Measurements from ENCODE around the gene SCARB2.
"Not testable (repeated sequence)": the region's sequence is repeated elsewhere in the genome, so short reads cannot be mapped to it uniquely, and the experiment has no call there.

Gene SCARB2, protein sequence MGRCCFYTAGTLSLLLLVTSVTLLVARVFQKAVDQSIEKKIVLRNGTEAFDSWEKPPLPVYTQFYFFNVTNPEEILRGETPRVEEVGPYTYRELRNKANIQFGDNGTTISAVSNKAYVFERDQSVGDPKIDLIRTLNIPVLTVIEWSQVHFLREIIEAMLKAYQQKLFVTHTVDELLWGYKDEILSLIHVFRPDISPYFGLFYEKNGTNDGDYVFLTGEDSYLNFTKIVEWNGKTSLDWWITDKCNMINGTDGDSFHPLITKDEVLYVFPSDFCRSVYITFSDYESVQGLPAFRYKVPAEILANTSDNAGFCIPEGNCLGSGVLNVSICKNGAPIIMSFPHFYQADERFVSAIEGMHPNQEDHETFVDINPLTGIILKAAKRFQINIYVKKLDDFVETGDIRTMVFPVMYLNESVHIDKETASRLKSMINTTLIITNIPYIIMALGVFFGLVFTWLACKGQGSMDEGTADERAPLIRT

DNA sequence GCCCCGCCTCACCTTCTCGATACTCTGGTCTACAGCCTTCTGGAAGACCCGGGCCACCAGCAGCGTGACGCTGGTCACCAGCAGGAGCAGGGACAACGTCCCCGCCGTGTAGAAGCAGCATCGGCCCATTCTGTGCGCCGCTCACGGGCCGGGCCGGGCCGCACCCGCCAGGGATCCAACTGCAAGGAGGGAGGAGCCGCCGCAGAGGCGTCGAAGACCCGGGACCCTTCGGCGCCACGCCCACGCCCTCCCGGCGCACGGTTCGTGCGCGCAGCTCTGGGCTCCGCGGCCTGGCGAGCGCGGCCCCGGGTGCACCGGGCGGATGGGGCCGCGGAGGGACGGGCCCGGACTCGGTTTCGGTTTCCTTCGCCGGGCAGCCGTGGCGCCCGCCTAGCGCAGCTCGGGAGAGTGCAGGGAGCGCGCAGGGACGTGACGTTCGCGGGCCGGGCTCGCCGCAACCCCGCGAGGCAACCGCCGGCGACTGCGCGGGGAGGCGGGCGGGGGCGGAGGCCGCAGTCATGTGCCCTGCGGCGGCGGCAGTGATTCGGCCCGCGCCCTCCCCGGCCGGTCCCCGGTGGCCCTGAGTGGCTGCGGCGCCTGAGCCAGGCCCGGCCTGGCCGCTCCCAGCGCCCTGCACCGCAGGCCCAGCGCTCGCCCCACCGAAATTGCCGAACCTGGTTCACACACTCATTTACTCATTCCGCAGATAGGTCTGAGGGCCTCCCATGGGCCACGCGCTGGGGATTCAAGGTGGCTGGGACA, at the start of gene SCARB2:
TSS of gene SCARB2 (minus strand) at position 410 of the 762 bp plus-strand sequence. CDS start at position 129, 281 bp downstream.
- Mint-ChIP-seq H3K4me1 (peaks cover 59% of the 10 kb centered on the region), H3K9me3 (no peaks in the 10 kb centered on the region), H3K27ac (peak within 1 kb of the TSS; percentile 83), H3K36me3 (peaks cover 3% of the 10 kb centered on the region), H3K4me3 (peak within 1 kb of the TSS; percentile 89), H3K27me3 (no peaks in the 10 kb centered on the region)

DNA sequence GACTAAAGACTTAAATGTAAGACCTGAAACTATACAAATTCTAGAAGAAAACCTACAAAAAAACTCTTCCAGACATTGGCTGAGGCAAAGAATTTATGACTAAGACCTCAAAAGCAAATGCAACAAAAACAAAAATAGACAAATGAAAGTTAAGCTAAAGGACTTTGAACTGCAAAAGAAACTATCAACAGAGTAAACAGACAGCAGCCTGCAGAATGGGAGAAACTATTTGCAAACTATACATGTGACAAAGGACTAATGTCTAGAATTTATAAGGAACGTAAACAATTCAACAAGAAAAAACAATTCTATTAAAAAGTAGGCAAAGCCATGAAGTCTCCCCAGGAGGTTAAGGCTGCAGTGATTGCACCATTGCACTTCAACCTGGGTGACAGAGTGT, 46.9 kb upstream of the SCARB2 start:
- Mint-ChIP-seq H3K27ac (no peak overlapping the region), H3K36me3 (no peaks in the 10 kb centered on the region), H3K9me3 (no peaks in the 10 kb centered on the region), H3K4me1 (no peaks in the 10 kb centered on the region), H3K4me3 (no peak overlapping the region), H3K27me3 (peaks cover 3% of the 10 kb centered on the region)

DNA sequence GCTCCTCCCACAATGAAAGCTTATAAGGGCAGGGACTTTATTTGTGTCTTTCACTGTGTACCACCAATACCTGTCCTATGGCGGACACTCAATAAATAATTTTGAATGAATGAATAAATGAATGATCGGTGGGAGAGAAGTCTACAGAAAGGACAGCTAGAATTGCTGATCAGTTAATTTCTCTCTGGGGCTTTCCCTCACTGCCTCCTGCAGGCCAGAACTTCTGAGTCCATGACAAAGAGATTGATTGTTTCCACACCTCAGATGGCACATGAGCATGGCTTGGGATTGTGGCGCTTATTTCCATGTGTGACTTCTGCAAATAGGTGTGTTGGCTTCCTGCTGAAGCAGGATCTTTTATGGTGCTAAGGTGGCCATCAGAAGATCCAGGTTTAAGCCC, 44.2 kb upstream of the SCARB2 start:
- Mint-ChIP-seq H3K27ac (no peak overlapping the region), H3K36me3 (no peaks in the 10 kb centered on the region), H3K27me3 (peaks cover 24% of the 10 kb centered on the region), H3K9me3 (no peaks in the 10 kb centered on the region), H3K4me1 (no peaks in the 10 kb centered on the region), H3K4me3 (no peak overlapping the region)

DNA sequence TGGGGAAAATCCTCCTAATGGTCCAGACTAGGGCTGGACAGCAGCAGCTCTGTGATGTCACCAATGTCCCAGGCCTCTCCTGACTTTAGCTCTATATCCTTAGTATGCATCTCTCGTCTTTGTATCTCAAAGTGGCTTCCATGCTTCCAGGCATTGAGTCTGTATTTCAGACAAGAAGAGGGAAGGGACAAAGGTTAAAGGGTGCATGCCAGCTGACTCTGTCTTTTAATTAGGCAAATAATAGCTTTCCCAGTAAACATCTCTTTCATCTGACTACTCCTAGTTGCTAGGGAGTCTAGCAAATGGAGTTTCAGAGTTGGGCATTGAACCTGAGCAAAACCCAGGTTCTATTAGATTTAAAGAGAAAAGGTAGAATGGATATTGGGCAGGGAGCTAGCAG, 43.3 kb upstream of the SCARB2 start:
- no peak overlapping the region for H3K4me3 Mint-ChIP-seq
- H3K4me1 Mint-ChIP-seq = no peaks in the 10 kb centered on the region
- no peak overlapping the region for H3K27ac Mint-ChIP-seq
- H3K27me3 Mint-ChIP-seq = peaks cover 27% of the 10 kb centered on the region
- no peaks in the 10 kb centered on the region for H3K9me3 Mint-ChIP-seq
- H3K36me3 Mint-ChIP-seq = no peaks in the 10 kb centered on the region

DNA sequence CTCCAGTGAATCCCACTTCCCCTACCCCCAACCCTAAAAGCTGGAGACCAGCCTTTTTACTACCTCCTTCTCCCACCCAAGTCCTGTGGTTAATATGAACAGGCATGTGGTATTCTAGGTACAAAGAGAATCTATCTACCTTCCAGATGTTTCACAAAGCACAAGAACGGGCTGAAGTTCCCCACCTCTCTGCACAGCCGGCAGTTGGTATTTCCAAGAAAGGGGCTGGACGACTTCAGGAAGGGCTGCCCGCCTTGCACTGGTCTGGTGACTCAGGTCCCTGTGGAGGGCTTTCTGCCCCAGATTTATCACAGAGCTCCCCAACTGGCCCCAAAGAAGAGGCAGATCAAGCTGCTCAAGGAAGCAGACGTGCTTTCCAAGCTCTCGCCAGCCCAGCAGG, 42.4 kb upstream of the SCARB2 start:
- H3K4me3 Mint-ChIP-seq = no peak overlapping the region
- H3K36me3 Mint-ChIP-seq = no peaks in the 10 kb centered on the region
- H3K27me3 Mint-ChIP-seq = peaks cover 31% of the 10 kb centered on the region
- H3K4me1 Mint-ChIP-seq = peaks cover 4% of the 10 kb centered on the region
- no peak overlapping the region for H3K27ac Mint-ChIP-seq
- no peaks in the 10 kb centered on the region for H3K9me3 Mint-ChIP-seq

DNA sequence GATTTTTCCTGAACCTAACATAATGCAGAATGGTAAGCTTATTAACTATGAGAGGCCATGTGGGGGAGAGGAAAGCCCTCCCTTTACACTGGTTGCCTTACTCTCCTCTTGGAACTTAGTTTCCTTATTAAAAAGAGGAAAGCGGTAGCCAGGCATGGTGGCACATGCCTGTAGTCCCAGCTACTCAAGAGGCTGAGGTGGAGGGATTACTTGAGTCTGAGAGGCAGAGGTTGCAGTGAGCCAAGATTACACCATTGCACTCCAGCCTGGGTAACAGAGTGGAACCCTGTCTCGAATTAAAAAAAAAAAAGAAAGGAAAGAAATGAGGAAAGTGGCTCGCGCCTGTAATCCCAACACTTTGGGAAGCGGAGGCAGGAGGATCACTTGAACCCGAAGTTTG, 39.9 kb upstream of the SCARB2 start:
- Mint-ChIP-seq H3K27me3 (peaks cover 45% of the 10 kb centered on the region), H3K36me3 (no peaks in the 10 kb centered on the region), H3K9me3 (no peaks in the 10 kb centered on the region), H3K4me1 (peaks cover 8% of the 10 kb centered on the region), H3K4me3 (no peak overlapping the region), H3K27ac (no peak overlapping the region)

DNA sequence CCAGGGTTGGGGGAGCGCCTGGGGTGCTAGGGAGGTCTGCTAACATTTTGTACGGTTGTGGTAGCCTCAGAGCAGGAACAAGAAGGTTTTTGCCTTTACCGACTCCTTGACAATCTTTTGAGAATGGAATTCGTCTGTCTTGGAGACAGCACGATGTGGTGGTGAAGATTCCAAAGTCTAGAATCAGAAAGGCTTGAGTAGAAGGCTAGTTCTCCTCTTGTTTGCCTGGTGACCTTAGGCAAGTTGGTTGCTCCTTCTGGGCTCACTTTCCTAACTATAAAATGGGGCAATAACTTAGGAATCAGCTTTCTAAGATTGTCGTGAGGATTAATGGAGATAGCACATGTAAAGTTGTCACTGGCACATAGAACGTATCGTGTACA, 38.6 kb upstream of the SCARB2 start:
- H3K9me3 Mint-ChIP-seq = no peaks in the 10 kb centered on the region
- H3K27me3 Mint-ChIP-seq = peaks cover 45% of the 10 kb centered on the region
- no peak overlapping the region for H3K4me3 Mint-ChIP-seq
- no peak overlapping the region for H3K27ac Mint-ChIP-seq
- peaks cover 8% of the 10 kb centered on the region for H3K4me1 Mint-ChIP-seq
- no peaks in the 10 kb centered on the region for H3K36me3 Mint-ChIP-seq

DNA sequence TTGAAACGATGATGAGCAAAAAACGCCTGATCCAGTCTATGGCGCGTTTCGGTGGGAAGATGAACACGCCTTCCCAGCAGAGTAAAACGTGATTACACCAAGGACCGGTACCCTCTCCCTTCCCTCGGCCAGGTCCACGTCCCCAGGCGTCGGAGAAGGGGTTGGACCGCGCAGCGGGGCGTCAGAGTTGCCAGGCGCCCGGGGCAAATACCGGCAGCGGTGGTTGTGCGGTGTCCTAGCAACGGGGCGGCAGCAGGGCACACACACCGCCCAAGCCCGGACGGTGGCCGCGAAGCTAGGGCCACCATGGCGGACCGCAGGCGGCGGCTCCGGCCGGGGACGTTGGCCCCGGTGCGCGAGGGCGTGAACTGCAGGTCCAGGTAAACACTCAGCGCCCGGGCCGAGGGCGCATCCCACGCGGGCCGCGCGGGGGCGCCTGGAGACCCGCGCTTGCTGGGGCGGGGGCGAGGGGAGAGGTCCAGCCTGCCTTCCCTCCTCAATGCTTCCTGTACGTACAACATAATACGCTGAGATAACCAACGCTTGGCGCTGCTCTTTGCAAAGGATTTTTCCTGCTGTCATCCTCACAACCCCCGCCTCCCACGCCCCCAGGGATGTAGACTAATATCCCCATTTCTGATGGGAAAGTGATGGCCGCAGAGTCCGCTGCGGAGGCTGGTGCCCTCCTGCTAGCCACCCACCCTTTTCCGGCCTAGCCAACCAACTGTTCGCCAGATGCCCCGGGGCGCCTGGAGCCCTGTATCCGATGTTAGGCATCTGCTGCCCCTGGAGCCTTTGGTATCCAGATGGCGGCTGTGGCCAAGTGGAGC, 38.0 kb upstream of the SCARB2 start, which contains the start of gene FAM47E:
TSS of gene FAM47E (plus strand) at position 281 of the 830 bp plus-strand sequence. CDS start at position 307, 26 bp downstream.
- H3K27me3 Mint-ChIP-seq = peaks cover 45% of the 10 kb centered on the region
- H3K4me3 Mint-ChIP-seq = peak within 1 kb of the TSS; percentile 86
- H3K9me3 Mint-ChIP-seq = no peaks in the 10 kb centered on the region
- H3K4me1 Mint-ChIP-seq = peaks cover 8% of the 10 kb centered on the region
- H3K36me3 Mint-ChIP-seq = no peaks in the 10 kb centered on the region
- no peak within 1 kb of the TSS for H3K27ac Mint-ChIP-seq

DNA sequence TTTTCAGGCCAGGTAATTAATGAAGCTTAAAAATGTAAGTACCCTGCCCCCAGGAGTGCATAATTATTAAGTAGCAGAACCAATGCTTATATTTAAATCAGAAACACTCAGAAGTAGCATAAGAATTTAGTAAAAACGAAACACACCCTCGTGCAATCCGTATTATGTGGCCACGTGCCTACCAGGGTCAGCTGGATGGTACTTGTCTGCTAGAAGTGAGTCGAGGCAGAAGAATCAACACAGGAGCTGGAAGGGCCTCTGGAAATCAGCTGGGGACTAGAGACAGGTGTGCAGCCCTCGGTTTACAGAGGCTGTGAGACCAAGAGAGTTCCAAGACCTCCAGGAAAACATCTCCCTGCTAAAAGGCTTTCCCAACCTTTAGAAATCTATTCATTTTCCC, 37.3 kb upstream of the SCARB2 start:
- no peak overlapping the region for H3K27ac Mint-ChIP-seq

DNA sequence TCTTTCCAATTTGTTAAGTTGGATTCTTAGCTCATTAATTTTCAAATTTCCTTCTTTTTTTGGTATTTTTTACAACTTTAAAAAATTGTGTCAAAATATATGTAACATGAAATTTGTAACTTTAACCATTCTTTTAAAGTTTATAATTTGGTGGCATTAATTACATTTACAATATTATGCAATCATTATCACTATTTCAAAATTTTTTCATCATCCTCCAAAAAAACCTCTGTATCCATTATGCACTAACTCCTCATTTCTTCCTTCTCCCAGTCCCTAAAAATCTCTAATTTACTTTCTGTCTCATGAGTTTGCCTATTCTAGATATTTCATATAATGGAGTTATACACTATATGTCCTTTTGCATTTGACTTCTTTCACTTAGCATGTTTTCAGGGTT, 33.2 kb upstream of the SCARB2 start:
- H3K4me3 Mint-ChIP-seq = no peak overlapping the region

More for the DNA sequence above, 37.3 kb upstream of the SCARB2 start:
- peak overlapping the region; percentile 86 for H3K4me3 Mint-ChIP-seq
- H3K27me3 Mint-ChIP-seq = peaks cover 45% of the 10 kb centered on the region
- H3K9me3 Mint-ChIP-seq = no peaks in the 10 kb centered on the region
- H3K36me3 Mint-ChIP-seq = no peaks in the 10 kb centered on the region
- H3K4me1 Mint-ChIP-seq = peaks cover 8% of the 10 kb centered on the region

DNA sequence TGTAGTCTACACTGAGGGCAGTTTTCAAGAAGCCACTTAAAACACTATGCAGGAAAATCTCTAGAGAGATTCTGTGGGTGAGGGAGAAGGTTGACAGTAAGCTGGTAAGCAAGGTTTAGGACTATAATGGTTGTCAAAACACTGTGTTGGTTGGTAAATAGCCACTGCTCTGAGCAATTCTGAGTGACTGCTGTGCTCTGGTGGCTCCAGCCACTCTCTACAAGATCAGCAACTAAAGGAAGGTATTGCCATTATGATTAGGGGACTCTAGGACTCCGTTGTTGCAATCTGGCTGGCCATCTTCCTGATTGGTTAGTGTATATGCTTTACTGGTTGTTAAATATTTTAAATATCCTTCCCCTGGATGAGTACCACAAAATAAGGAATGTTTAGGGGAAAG, 32.4 kb upstream of the SCARB2 start:
- H3K27me3 Mint-ChIP-seq = peaks cover 18% of the 10 kb centered on the region
- peaks cover 3% of the 10 kb centered on the region for H3K4me1 Mint-ChIP-seq
- H3K27ac Mint-ChIP-seq = no peak overlapping the region
- no peak overlapping the region for H3K4me3 Mint-ChIP-seq
- H3K9me3 Mint-ChIP-seq = peaks cover under 1% of the 10 kb centered on the region
- no peaks in the 10 kb centered on the region for H3K36me3 Mint-ChIP-seq

More for the DNA sequence above, 33.2 kb upstream of the SCARB2 start:
- Mint-ChIP-seq H3K27me3 (peaks cover 22% of the 10 kb centered on the region), H3K36me3 (no peaks in the 10 kb centered on the region), H3K27ac (no peak overlapping the region), H3K4me1 (peaks cover 8% of the 10 kb centered on the region), H3K9me3 (no peaks in the 10 kb centered on the region)

DNA sequence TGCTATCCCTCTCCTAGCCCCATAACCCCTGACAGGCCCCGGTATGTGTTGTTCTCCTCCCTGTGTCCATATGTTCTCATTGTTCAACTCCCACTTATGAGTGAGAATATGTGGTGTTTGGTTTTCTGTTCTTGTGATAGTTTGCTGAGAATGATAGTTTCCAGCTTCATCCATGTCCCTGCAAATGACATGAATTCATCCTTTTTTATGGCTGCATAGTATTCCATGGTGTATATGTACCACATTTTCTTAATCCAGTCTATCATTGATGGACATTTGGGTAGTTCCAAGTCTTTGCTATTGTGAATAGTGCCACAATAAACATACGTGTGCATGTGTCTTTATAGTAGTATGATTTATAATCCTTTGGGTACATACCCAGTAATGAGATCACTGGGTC, 30.3 kb upstream of the SCARB2 start:
- not testable (repeated sequence) for H3K27ac Mint-ChIP-seq, H3K4me1 Mint-ChIP-seq, H3K27me3 Mint-ChIP-seq, H3K36me3 Mint-ChIP-seq, H3K4me3 Mint-ChIP-seq
- H3K9me3 Mint-ChIP-seq = peaks cover 18% of the 10 kb centered on the region

DNA sequence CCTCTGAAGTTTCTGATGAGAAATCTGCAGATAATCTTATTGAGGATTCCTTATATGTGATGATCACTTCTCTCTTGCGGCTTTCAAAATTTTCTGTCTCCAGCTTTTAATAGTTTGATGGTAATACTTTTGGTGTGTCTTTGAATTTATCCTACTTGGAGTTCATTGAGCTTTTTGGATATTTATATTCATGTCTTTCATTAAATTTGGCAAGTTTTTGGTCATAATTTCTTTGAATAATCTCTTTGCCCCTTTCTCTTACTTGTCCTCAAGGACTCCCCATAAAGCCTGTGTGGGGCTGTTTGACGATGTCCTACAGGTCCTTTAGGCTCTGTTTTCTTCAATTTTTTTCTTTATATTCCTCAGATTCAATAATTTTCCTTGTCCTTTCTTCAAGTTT, 26.6 kb upstream of the SCARB2 start:
- peaks cover 6% of the 10 kb centered on the region for H3K27me3 Mint-ChIP-seq
- H3K4me1 Mint-ChIP-seq = no peaks in the 10 kb centered on the region
- peaks cover 8% of the 10 kb centered on the region for H3K36me3 Mint-ChIP-seq

DNA sequence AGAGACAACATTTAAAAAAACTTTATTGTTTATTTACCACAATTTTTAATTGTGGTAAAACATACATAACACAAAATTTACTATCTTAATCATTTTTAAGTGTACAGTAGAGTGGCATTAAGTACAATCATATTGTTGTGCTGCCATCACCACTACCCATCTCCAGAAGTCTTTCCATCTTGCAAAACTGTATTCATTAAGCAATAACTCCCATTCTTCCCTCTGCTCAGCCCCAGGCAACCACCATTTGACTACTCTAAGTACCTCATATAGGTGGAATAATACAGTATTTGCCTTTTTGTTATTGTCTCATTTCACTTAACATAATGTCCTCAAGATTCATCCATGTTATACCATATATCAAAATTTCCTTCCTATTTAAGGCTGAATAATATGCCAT, 25.1 kb upstream of the SCARB2 start:
- no peak overlapping the region for H3K27ac Mint-ChIP-seq
- H3K4me1 Mint-ChIP-seq = no peaks in the 10 kb centered on the region
- no peak overlapping the region for H3K4me3 Mint-ChIP-seq
- H3K36me3 Mint-ChIP-seq = peaks cover 8% of the 10 kb centered on the region
- H3K27me3 Mint-ChIP-seq = peaks cover 4% of the 10 kb centered on the region
- H3K9me3 Mint-ChIP-seq = peaks cover 18% of the 10 kb centered on the region

More for the DNA sequence above, 26.6 kb upstream of the SCARB2 start:
- no peak overlapping the region for H3K4me3 Mint-ChIP-seq
- no peak overlapping the region for H3K27ac Mint-ChIP-seq
- H3K9me3 Mint-ChIP-seq = peaks cover 18% of the 10 kb centered on the region

DNA sequence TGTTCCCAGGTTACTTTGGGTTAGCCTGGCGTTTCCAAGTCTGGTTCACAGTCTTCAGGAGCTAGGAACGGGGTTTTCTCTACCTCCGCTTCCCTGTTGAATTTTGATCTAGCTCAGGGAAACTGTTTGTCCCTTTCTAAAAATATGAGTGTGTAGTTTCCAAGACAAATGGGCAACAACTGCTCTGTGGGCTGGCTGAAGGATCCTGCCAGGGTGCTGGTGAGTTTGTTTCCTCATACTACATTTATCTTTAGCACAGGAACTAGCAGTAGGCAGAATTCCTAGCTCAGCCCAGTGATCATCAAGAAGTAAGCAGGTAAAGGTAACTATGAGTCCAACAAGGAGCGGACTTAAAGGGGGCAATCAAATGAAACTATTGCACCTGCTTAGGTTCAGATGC, 24.6 kb upstream of the SCARB2 start:
- Mint-ChIP-seq H3K9me3 (peaks cover 18% of the 10 kb centered on the region), H3K36me3 (peaks cover 8% of the 10 kb centered on the region)

More for the DNA sequence above, 24.6 kb upstream of the SCARB2 start:
- Mint-ChIP-seq H3K4me3 (no peak overlapping the region), H3K4me1 (no peaks in the 10 kb centered on the region), H3K27ac (no peak overlapping the region), H3K27me3 (peaks cover 4% of the 10 kb centered on the region)

All from activated naive CD4-positive, alpha-beta T cell treated with anti-CD3 and anti-CD28 coated beads, Interleukin-2, amount 50 U/mL, for 24 hours (primary cell).